ENCODE data around the gene C8G. TPM values are rescaled to one million over a fixed set of nuclear protein-coding genes. Genes with fewer than 3 reads are reported as not detected.

The C8G gene
- total and polyA plus RNA-seq, 2 of the 8 experiments (the other 6 are each of a cell fraction or from before 2014, with no cell fraction given), result 0.62 to 0.80 TPM

- TF ChIP-seq RNF2 (IDR thresholded peaks at IDR 0.05; ENCODE audit: borderline replicate concordance, low read depth, low read length, missing control alignments, poor library complexity, severe bottlenecking) (no peak), SP2 (IDR thresholded peaks at IDR 0.05; ENCODE audit: low read length) (no peak), BACH1 (IDR thresholded peaks at IDR 0.05; ENCODE audit: low read length) (no peak), POLR2A (IDR thresholded peaks at IDR 0.05; ENCODE audit: control extremely low read depth in 1 of 2, low read depth in 2 of 2, low read length in 2 of 2) (no peak), CHD1 (IDR thresholded peaks at IDR 0.05; ENCODE audit: low read depth, low read length) (no peak), KDM5A (IDR thresholded peaks at IDR 0.05; ENCODE audit: low read length) (no peak), TCF12 (IDR thresholded peaks at IDR 0.05; ENCODE audit: low read depth, low read length) (no peak), ASH2L (IDR thresholded peaks at IDR 0.05; ENCODE audit: low read length) (no peak)
These were observed 40.8 kb downstream of the C8G start (continued) for GRCh38 chr9:136985853-136986252.
